ENCODE data around the gene OR2T10.
"Not testable (repeated sequence)": the region's sequence is repeated elsewhere in the genome, so short reads cannot be mapped to it uniquely, and the experiment has no call there.

Gene OR2T10

DNA sequence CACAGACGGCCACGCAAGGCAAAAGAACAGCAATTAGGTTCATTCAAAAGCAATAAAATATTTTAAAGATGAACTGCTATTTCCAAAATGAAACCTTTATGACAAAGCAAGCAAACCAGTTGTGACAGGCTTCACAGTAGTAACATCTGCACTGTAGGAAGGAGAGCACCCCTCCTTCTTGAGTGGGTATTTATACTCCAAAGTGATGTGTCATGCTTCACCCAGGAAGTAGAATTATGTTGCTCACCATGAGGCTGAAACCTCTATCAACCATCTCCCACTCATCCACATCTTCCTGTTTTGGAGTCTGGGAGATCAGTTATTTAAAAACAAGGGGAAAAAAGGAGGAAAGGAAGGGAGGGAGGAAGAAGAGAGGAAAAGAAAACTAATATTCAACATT lies 885 bp downstream of the OR2T10 start:
- no peak for DNase-seq (ENCODE audit: low spot score)

DNA sequence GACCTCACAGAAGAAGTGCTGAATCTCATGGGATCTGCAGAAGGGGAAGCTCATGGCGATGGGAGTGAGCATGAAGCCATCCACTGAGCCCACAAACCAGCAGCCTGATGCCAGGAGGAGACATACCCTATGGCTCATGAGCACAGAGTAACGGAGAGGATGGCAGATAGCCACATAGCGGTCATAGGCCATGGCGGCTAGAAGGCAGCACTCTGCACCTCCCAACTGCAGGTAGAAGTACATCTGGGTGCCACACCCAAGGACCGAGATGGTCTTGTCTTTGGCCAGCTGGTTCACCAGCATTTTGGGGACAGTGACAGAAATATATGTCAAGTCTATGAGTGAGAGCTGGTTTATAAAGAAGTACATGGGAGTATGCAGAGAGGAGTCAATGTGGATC lies 4.3 kb downstream of the OR2T10 start:
- no peak for DNase-seq (ENCODE audit: low spot score)

DNA sequence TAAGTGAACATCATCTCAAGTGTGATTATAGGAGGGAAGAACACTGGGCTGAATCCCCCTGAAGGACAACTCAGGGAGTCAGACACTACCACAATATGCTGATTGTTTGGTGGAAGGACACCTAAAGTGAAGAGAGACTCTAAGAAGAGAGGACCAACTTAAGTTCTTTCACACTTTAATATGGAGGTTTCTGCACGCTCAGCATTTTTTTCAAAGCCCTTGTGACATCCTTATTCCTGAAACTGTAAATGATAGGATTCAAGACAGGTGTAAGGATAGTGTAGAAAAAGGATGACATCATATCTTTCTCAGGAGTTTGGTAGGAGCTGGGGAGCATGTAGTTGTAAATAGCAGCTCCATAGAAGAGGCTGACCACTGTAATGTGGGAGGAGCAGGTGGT lies 4.8 kb downstream of the OR2T10 start:
- DNase-seq (ENCODE audit: low spot score), result no peak

DNA sequence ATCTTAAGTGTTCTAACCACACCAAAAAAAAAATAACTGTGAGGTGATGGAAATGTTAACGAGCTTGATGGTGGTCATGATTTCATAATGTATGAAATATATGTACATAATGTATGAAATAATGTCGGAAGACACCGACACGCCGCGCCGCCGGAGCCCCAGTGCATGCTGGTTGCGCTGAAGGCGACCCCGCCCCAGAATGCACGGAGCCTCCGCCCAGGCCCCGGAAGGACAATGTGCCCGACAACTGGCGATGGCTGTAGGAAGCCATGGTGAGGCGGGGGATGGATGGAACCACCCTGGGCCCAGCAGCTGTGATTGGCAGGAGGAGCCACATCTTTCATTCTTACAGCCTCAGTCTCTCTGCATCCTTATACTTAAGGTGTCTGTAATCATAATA lies 7.4 kb downstream of the OR2T10 start:
- no peak for DNase-seq (ENCODE audit: low spot score)

DNA sequence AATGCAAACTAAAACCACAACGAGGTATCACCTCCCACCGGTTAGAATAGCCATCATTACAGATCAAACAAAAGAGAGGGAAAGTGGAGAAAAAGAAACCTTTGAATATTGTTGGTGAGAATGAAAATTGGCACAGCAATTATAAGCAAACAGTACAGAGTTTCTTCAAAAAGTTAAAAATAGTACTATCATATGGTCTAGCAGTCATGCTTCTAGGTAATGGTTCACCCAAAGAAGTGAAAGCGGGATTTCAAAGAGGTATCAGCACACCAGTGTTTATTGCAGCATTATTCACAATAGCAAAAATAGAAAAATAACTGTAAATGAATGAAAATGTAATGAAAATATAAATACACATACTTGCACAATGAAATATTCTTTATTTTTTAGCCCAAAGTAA lies 8.2 kb downstream of the OR2T10 start:
- DNase-seq (ENCODE audit: low spot score), result no peak

DNA sequence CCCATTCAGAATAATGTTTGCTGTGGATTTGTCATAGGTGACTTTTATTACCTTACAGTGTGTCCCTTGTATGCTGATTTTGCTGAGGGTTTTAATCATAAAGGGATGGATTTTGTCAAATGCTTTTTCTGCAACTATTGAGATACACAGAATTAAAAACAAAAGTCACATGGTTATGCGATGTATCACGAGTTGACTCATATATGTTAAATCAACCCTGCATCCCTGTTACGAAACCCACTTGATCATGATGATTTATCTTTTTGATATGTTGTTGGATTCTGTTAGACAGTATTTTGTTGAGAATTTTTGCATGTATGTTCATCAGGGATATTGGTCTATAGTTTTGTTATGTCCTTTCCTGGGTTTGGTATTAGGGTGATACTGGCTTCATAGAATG lies 12.2 kb downstream of the OR2T10 start:
- DNase-seq (ENCODE audit: low spot score), result no peak

DNA sequence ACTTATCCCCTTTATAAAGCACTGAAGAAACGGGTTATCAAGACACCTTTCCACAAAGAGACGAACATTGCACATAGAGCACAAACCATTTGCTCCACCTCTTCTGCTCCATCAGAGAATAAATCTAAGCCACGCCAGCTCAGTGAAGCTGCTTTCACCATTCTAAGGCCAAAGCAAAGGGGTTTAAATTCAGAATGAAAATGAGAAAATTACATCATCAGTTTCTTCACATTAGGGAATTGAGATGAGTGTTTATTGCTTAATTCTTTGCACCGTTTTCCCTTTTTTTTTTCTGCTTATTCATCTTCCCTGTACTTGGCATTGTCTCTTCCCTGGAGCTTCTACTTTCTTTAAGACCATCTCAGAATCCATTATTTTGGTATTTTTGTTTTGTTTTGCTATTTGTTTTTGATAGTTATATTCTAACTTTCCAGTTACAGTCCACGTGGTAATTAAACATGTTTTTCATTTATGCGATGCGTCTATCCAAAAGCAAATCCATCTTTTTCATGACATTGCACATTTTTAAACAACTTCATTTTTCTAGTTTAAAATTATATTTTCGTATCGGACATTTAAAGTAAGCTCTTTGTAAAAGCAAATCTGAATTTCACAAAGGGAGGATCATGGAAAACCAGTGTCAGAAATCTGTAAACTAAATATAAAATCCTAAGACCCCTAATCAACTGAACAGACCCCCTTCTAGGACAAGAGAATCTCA lies 21.1 kb downstream of the OR2T10 start:
- DNase-seq (ENCODE audit: low spot score), result no peak

DNA sequence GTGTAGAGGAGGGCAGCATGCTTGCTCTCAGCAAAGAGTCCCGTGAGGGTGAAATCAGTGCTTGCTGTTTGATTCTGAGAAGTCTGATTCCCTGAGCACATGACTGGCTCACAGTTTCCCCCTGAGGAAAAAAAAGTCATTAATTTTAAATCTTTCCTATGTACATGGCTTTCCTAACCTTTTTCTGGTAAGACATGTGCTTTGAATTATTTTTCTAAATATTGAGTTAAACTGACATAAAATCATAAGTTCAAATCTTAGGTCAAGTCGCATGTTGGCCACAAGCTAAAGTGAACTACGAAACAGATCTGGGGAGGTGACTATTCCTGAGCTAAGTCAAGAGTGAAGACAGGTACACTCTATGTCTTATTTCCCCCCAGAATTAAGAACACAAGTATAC lies 22.8 kb downstream of the OR2T10 start, which contains the start of gene OR2T34:
OR2T34 (minus strand) TSS at position 101 of the 400 bp plus-strand sequence; CDS start at position 101, 0 bp downstream.
- not testable (repeated sequence) for DNase-seq (ENCODE audit: low spot score)

DNA sequence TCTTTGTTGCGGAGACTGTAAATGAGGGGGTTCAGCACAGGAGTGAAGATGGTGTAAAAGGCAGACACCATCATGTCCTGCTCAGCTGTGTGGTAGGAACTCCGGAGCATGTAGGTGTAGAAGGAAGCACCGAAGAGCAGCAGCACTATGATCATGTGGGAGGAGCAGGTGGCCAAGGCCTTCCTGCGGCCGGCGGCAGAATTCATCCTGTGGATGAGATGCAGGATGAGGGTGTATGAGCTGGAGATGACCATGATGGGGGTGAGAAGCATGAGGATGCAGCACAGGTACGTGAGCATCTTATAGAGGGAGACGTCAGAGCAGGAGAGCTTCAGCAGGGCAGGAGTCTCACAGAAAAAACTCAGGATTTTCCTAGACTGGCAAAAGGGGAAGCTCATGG lies 23.6 kb downstream of the OR2T10 start:
- DNase-seq (ENCODE audit: low spot score), result not testable (repeated sequence)

DNA sequence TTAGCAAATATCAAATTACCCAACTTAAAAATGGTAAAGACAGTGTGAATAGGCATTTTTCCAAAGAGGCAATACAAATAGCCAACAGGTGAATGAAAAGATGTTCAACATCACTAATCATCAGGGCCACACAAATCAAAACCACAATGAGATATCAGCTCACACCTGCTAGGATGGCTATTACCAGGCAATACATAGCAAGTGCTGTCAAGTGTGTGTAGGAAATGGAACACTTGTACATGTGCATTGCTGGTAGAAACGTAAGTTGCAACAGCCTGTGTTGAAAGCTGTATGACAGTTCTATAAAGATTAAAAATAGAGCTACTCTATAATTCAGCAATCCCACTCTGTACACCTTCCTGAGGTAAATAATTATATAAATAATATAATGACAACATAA lies 25.5 kb downstream of the OR2T10 start:
- not testable (repeated sequence) for DNase-seq (ENCODE audit: low spot score)

DNA sequence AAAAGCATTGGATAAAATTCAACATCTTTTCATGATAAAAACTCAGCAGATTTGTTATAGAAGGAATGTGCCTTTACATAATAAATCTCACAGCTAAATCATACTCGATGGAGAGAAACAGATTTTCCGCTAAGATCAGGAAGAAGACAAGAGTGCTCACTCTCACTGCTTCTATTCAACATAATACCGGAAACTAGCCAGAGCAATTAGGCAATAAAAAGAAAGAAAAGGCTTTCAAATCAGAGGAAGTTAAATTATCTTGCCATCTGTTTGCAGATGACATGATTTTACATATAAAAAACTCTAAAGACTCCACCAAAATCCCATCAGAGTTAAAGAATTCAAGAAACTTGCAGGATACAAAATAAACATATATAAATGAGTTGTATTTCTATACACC lies 26.7 kb downstream of the OR2T10 start:
- not testable (repeated sequence) for DNase-seq (ENCODE audit: low spot score)

DNA sequence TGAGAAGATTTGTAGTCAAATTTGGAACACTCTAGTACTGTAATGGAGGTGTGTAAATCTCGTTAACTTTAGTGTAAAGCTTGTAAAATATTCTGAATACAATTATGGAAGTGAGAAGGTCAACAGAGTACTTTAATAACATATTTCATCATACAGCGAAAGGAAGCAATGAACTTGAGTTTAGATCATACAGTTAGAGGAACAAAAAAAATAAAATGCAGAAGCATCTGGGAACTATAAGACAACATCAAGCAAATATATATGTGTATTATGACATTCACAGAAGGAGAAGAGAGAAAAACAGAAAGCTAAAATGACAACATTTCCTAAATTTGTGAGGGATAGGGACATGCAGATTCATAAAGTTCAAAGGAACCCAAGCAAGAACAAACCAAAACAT lies 28.5 kb downstream of the OR2T10 start:
- not testable (repeated sequence) for DNase-seq (ENCODE audit: low spot score)

DNA sequence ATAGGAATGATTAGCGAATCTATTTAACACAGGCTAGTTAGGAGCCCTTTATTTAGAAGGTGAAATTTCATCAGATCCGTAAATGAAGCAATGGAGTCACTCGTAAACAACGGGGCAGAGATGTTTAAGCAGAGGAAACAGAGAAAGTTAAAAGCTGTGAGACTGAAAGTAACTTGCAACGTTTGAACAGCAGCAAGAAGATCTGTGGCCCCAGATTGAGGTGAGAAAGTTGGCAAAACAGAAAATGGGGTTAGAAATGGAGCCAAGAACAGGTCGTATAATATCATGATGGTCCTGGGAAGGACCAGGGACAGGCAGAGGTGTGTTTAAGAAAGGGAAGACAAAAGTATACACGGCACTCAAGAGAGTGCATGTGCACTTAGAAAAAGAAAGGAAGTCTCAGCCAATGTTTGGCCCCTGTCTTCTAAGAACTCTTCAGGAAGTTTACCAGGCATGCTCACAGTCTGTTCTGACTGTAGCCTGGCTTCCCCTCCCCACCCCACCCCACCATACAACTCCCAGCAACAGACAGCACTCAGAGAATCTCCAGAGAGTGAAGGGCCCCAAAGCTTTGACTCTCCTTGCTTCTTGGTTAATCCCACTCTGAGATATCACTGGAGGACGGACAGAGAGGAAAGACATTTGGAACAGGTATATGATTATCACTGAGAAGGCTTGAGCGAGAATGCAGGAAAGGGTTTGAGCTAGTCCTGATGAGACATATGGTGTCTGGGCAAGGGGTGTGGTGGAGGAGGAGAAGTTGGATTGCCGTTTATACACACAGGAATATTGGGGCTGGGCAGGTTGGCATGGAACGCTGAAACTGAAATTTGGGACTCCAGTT lies 31.7 kb downstream of the OR2T10 start:
- not testable (repeated sequence) for DNase-seq (ENCODE audit: low spot score)

DNA sequence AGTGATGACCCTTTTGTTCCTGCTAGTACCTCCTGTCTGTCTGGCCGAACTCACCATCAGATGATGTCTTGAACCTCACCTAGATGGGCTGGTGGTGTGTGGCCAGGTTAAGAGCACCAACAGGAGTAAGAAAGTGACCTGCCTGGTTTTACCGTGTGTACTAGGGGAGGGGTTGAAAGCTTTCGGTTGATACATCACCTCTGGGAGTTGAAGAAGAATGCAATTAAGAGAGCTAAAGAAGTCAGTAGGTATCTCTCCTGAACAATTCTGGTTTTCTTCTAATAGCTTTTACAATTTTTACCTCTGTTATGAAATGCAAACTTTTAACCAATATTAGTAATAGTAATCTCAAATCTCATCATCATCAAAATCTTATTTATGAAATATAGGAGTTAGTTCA lies 34.8 kb downstream of the OR2T10 start, which contains the start of gene OR2T29:
OR2T29 (minus strand) TSS at position 101 of the 400 bp plus-strand sequence. CDS start 3,281 bp downstream, outside the sequence.
- DNase-seq (ENCODE audit: low spot score), result not testable (repeated sequence)

DNA sequence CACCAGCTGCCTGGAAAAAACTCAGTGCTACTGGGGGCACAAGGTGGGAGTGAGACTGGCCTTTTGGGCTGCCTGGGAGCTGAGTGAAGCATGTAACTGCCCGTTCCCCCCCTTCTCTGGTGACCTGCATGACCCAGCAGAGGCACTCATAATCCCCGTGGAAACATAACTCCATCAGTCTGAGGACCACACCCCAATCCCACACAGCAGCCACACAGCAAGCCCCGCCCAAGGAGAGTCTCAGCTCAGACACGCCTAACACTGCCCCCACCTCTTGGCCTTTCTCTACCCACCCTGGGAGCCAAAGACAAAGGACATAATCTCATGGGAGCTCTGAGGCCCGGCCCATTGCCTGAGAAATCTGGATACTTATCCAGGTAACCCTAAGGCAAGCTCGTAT lies 46.5 kb downstream of the OR2T10 start:
- not testable (repeated sequence) for DNase-seq (ENCODE audit: low spot score)

DNA sequence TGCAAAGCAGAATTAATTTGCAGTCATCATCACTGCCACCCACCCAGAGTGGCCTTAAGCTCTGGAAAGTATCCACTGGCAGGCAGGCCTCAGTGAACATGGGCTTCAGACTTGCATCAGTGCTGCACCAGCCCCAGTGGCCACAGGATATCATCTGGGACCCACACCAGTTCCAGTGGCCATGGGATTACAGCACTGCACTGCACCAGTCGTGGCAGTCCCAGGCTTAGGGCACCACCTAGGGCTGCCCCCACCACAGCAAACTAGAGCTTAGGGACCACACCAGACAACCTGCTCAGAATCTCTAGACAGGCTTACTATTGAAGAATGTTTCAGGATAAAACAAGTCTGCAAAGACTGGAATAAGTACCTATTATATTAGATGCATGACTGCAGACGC lies 50.1 kb downstream of the OR2T10 start:
- DNase-seq (ENCODE audit: low spot score), result not testable (repeated sequence)
